ENCODE data around the gene COMMD6.

DNA sequence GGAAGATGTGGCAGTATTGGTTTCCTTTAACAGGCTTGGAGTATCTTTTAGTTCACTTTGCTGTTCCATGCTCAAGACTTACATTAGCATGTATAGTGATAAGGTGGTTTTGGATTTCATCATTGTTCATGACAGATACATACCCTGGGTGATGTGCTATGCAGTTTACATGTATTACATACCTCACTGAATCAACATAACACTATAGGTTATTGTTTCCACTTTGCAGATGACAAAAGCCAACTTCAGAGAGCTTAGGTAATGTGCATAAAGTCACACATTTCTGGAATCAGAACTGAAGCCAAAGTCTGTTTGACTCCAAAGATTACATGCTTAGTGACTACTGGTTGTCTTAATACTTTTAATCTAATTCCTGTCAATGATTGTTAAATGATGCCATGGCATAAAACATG is 7.1 kb downstream of the COMMD6 start:
- TF ChIP-seq, protein P1, sequence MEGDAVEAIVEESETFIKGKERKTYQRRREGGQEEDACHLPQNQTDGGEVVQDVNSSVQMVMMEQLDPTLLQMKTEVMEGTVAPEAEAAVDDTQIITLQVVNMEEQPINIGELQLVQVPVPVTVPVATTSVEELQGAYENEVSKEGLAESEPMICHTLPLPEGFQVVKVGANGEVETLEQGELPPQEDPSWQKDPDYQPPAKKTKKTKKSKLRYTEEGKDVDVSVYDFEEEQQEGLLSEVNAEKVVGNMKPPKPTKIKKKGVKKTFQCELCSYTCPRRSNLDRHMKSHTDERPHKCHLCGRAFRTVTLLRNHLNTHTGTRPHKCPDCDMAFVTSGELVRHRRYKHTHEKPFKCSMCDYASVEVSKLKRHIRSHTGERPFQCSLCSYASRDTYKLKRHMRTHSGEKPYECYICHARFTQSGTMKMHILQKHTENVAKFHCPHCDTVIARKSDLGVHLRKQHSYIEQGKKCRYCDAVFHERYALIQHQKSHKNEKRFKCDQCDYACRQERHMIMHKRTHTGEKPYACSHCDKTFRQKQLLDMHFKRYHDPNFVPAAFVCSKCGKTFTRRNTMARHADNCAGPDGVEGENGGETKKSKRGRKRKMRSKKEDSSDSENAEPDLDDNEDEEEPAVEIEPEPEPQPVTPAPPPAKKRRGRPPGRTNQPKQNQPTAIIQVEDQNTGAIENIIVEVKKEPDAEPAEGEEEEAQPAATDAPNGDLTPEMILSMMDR (conservative IDR thresholded peaks at IDR 0.05) = no peak
- TF ChIP-seq EZH2 (IDR thresholded peaks at IDR 0.05; ENCODE audit: low read depth) = no peak

Data from PC-9 (cell line).